ENCODE results near the gene IGLL5.

The IGLL5 gene

GRCh38 chr22:22858559-22858937 is 29.1 kb upstream of the IGLL5 start:
- TF ChIP-seq CTCF (IDR thresholded peaks at IDR 0.05; ENCODE audit: control insufficient read depth, extremely low read depth, insufficient read depth): no peak
- no peak for DNase-seq (ENCODE audit: low read depth)
- H3K4me3 ChIP-seq (ENCODE audit: low read depth, low read length): no peak overlapping the region

GRCh38 chr22:22863001-22863400 is 24.6 kb upstream of the IGLL5 start:
- TF ChIP-seq CTCF (IDR thresholded peaks at IDR 0.05; ENCODE audit: control insufficient read depth, extremely low read depth, insufficient read depth): no peak
- no peak overlapping the region for H3K4me3 ChIP-seq (ENCODE audit: low read depth, low read length)

DNA sequence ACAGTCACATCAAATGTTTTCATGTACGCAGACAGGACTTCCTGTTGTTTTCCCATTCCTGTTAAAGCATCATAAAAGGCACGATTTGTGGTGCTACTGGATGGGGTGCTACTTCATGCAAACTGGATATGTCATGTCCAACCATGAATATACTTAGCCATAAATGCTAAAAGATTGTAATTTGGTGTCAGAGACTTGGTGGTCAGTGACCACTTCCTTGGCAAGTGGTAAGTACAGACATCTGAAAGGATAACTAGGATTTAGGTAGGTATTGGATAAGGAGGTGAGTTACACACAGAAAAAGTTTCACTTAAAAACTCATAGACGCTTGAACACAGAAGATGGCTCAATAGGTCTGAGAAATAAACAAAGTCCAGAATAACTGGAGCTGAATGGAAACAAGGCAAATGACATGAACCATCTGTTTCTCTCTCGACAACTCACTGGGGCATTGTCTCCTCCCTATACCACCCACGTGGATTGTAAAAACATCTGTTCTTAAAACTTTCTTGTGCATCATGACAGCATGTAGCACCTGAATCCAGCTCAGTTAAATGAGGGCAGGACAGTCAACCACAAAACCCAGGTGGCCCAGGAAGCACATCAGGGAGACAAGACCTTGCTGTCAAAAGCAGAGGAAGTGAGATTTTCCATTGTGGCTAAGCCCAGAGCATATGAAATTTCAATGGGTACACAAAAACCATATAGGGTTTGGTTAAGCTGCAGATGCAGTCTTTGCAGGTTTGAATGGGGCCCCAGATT is 22.1 kb upstream of the IGLL5 start:
- no peak for TF ChIP-seq CTCF (IDR thresholded peaks at IDR 0.05; ENCODE audit: control insufficient read depth, extremely low read depth, insufficient read depth)
- H3K4me3 ChIP-seq (ENCODE audit: low read depth, low read length): no peak overlapping the region
- DNase-seq (ENCODE audit: low read depth): no peak

More at GRCh38 chr22:22863001-22863400, 24.6 kb upstream of the IGLL5 start:
- no peak for DNase-seq (ENCODE audit: low read depth)

DNA sequence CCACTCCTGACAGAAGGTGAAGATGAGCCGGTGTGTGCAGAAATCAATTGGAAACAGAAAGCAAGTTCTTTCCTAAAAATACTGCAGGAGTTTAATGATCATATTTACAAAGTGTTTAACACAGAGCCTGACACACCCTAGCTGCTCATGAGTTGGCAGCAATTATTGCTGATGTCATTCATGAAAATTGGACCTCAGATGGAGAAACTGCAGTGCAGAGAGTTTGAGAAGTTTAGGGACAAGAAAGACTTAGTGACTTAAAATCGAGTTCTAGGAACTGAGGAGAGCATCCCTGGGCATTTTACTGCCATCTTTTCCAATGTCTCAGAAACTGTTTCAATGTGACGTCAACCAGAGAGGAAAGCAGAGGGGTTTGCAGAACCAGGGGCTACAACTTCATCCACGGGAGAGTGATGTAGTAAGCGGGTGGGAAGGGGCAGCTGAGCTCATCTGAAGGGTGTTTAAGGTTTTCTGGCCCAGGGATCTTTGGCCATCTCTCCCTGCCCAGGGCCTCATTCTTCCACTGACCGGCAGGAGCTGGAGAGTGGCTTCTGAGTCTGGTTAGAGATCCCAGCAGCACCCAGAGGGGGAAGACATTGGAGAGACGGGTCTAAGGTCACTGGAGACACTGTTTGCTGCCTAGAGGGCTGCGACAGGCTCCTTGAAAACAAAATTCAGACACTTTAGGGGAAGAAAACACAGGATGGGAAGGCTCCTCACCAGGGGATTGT is 21.1 kb upstream of the IGLL5 start:
- TF ChIP-seq CTCF (IDR thresholded peaks at IDR 0.05; ENCODE audit: control insufficient read depth, extremely low read depth, insufficient read depth): no peak
- no peak for DNase-seq (ENCODE audit: low read depth)
- no peak overlapping the region for H3K4me3 ChIP-seq (ENCODE audit: low read depth, low read length)

- no peak overlapping the region for H3K4me3 ChIP-seq (ENCODE audit: low read depth, low read length)
- TF ChIP-seq CTCF (IDR thresholded peaks at IDR 0.05; ENCODE audit: control insufficient read depth, extremely low read depth, insufficient read depth): no peak
- no peak for DNase-seq (ENCODE audit: low read depth)
These were observed 19.5 kb upstream of the IGLL5 start for GRCh38 chr22:22867996-22868715.

- H3K4me3 ChIP-seq (ENCODE audit: low read depth, low read length): no peak overlapping the region
- TF ChIP-seq CTCF (IDR thresholded peaks at IDR 0.05; ENCODE audit: control insufficient read depth, extremely low read depth, insufficient read depth): no peak
- DNase-seq (ENCODE audit: low read depth): no peak
These were observed 16.8 kb upstream of the IGLL5 start for GRCh38 chr22:22870577-22871404.
